Heart left ventricle (tissue), 13 donors: Measurements from ENCODE around the gene ABHD17C.

Experiments used
- POLR2A ChIP-seq, 2 donors: fragments of 450-650 bp; IDR thresholded peaks; one replicate each; pipeline ENCODE4 v1.6.1; 2017; ENCODE audit warnings: antibody characterized with exemption in 2 of 2, mild to moderate bottlenecking in 2 of 2, moderate library complexity in 2 of 2
- TF ChIP-seq, protein P1 (sequence below), 12 donors: fragments of 200-600 bp; sonication (generic) in 4 of 12; IDR thresholded peaks; one replicate each; pipeline versions ENCODE4 v1.5.0 to v1.8.0; 2018 to 2022; ENCODE audit warnings: antibody characterized with exemption in 12 of 12, mild to moderate bottlenecking in 5 of 12
- donor health status: ischemic (EF 13 %, LVEDD 7.1; RV severe dilation, severe dysfunction).
- donor health status: DM: no; HTN: yes; CAD: no.
- donor health status: DM: no; HTN: no; CAD: no.
- donor health status: ischemic (EF 25% LVEDD 6.9; RV normal size, moderate dysfunction).
- donor health status: ischemic (EF 25% LVEDD 5.7; RV mildly dilated, moderate dysfunction).
- donor health status: ischemic (EF 35%, LVEDD 5.7; RV mildly dilated, moderate dysfunction).
- donor health status: nonischemic (EF 11% LVEDD 7.7; RV severe dilation, severe dysfunction).
- donor health status: DM: yes; HTN: yes; CAD: no.
- donor health status: PGD.
- donor health status: ischemic (EF 29% LVEDD 5.4; RV normal size, mild dysfunction).
- donor health status: nonischemic (EF 23%, LVEDD 6.1; RV moderate dilation, normal function).

DNA sequence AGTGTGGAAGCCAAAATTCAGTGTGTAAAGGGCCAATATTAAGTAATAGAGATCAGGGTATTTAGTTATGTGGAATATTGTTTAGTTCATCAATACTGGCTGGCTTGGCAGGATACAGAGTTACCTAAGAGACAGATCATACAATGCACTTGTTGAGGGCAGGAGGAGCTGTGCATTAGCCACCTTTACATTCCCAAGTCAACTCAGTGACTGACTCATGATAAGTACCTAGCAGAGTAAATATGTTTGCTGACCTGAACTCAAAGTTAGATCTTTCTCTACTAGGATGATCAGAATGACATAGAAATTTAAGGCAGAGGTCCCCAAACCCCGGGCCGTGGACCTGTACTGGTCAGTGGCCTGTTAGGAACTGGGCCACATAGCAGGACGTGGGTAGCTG lies 3.5 kb upstream of the ABHD17C start:
- TF ChIP-seq, protein P1, sequence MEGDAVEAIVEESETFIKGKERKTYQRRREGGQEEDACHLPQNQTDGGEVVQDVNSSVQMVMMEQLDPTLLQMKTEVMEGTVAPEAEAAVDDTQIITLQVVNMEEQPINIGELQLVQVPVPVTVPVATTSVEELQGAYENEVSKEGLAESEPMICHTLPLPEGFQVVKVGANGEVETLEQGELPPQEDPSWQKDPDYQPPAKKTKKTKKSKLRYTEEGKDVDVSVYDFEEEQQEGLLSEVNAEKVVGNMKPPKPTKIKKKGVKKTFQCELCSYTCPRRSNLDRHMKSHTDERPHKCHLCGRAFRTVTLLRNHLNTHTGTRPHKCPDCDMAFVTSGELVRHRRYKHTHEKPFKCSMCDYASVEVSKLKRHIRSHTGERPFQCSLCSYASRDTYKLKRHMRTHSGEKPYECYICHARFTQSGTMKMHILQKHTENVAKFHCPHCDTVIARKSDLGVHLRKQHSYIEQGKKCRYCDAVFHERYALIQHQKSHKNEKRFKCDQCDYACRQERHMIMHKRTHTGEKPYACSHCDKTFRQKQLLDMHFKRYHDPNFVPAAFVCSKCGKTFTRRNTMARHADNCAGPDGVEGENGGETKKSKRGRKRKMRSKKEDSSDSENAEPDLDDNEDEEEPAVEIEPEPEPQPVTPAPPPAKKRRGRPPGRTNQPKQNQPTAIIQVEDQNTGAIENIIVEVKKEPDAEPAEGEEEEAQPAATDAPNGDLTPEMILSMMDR (IDR thresholded peaks at IDR 0.05): no peak
- no peak for TF ChIP-seq POLR2A (IDR thresholded peaks at IDR 0.05)
